KG1 (cell line): Measurements from ENCODE around the gene MED23.
A peak's percentile ranks its signal among the peaks of the same experiment; 100 is the strongest.

Experiments used
- DNase-seq: peaks from one replicate; lab custom pipeline; 2025; lab: John Stamatoyannopoulos, UW

The MED23 gene

DNA sequence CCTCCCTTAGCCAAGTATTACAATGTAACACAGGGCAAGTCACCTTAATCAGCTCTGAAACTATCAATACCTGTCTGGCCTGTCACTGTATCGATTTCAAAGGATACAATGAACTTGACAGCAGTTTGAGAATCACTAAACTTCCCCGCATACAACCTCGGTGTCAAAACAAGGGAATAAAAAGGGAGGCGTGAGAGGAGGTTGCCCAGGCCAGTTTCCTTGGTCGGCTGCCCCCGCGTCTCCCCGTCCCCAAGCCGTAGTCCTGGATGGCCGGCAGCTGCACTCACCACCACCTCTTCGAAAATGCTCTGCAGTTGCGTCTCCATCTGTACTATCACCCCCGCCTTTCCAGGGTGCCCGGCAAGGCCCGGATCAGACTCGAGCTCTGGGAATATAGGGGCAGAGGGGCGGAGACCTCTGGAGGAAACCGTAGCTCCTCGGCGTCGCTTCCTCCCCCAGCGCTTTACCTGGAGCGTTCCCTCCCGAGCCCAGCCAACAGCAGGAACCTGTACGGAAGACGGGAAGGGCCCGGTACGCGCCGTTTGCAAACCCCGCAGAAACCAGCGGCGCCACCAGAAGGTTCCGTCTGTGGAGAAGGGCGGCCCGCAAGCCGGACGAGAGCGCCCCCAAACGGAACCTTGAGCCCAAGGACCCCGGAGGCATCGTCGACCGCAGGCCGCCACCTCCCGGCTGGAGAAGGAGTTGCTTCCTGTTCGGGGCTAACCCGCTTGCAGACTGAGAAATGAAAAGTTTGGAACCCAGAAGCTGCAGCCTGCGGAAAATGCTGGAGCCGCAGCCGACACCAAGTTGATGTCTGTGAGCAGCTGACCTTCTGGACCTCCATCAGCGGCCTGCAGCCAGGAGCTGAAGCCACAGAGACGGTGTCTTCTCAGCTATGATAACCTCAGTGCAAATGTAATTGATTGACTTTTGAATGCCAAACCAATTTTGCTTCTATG lies at the start of gene MED23:
Gene MED23 (minus strand): TSS at position 519 of the 959 bp plus-strand sequence. CDS start 193 bp downstream, at position 326.
- peak; percentile 86 for DNase-seq

GRCh38 chr6:131673184-131673583 lies 45.1 kb upstream of the MED23 start:
- DNase-seq = no peak

DNA sequence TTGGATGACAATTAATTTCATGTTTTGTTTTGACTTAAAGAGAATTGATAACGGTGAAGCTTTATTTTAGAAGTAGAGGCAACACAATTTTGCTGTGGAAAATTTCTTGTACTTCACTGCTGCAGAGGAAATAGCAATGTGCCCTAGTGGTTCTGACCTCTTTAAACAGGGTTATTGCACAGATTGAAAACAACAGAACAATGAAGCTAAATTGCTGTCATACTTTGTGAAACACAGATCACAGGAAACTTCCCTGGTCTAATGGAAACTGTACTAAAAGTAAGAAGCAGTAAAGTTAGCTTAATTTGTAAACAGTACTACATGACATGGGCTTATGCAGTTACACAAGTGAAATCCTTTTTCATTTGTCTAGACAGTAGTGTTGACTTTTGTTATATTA lies 41.8 kb upstream of the MED23 start:
- no peak for DNase-seq

- no peak for DNase-seq
Measured at GRCh38 chr6:131663578-131664165, 35.6 kb upstream of the MED23 start.

- no peak for DNase-seq
Measured at GRCh38 chr6:131660195-131660594, 32.2 kb upstream of the MED23 start.

DNA sequence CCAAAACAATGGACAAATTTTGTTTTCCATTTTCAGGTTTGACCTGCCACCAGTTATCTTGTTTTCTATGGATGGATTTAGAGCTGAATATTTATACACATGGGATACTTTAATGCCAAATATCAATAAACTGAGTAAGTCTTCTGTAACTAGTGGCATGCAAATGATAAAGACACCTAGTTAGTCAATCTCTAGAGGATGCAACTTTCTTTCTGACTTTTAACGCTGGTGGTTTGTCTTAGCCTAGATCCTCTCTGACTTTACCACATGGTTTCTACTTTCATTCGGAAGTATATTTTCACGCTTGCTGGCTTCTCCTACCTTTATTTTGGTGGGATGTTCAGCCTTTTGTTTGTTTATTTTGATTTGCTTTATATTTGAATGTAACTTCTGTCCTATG lies 30.2 kb upstream of the MED23 start:
- DNase-seq = no peak

DNA sequence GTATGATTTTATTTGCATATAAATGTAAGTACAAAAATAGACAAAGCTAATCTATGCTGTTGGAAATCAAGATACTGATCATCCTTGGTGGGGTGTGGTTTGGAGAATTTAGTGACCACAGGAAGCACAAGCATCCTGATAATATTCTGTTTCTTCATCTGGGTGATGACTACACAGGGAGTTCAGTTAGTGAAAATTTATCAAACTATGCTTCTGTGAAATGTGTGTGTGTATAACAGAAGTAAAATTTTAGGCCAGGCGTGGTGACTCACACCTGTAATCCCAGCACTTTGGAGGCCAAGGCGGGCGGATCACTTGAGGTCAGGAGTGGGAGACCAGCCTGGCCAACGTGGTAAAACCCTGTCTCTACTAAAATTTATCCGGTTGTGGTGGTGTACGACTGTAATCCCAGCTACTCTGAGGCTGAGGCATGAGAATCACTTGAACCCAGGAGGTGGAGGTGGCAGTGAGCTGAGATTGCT lies 29.6 kb upstream of the MED23 start:
- DNase-seq = no peak

- DNase-seq = no peak
Measured at GRCh38 chr6:131657222-131657621, 29.2 kb upstream of the MED23 start.

DNA sequence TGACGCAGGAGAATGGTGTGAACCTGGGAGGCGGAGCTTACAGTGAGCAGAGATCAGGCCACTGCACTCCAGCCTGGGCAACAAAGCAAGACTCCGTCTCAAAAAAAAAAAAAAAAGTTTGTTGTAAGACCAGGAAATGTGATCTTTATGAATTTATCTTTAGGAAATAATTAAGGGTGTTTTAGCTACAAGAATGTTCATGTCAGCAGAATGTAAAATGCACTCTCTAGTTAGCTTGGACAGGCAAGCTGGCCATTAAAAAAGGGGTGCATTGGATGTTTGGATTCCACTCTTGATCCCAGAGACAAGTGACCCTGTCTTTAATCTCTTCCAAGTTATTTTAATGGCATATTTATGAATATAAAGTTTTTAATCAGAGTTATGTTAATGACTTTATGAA lies 28.6 kb upstream of the MED23 start:
- no peak for DNase-seq

- DNase-seq = no peak
Measured at GRCh38 chr6:131655951-131656350, 27.9 kb upstream of the MED23 start.

GRCh38 chr6:131655387-131655786 lies 27.3 kb upstream of the MED23 start:
- DNase-seq = no peak

- no peak for DNase-seq
Measured at GRCh38 chr6:131654326-131654725, 26.3 kb upstream of the MED23 start.

DNA sequence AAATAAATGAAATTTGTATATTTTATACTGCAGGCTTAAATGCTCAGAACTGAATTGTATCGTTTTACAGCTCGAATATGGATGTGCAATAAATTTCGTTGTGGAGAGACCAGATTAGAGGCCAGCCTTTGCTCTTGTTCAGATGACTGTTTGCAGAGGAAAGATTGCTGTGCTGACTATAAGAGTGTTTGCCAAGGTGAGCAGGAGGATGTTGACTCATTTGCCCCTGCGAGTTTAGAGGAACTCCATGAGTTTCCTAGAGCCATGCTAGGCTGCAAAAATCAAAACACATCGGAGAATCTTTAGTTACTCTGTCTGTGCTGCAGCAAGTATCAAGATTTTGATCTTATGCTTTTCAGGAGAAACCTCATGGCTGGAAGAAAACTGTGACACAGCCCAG lies 24.4 kb upstream of the MED23 start:
- DNase-seq = no peak

DNA sequence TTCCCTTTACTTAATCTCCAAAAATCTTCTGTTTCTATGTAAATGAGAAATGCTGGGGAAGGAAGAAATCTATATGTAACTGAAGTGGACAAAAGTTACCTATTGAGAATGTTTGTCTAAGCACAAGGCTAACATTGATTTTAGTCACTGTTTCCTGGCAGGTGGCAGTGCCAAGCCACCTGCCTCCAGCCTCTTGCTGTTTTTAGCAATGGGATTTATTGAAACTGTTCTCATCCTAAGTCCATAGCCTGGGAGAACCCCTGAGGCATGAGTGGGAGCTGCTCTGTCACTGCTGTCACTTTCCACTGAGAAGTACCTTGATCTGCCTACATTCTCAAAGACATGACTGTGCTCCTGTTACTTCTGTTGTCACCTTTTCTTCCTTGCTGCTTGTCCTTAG lies 23.7 kb upstream of the MED23 start:
- no peak for DNase-seq

DNA sequence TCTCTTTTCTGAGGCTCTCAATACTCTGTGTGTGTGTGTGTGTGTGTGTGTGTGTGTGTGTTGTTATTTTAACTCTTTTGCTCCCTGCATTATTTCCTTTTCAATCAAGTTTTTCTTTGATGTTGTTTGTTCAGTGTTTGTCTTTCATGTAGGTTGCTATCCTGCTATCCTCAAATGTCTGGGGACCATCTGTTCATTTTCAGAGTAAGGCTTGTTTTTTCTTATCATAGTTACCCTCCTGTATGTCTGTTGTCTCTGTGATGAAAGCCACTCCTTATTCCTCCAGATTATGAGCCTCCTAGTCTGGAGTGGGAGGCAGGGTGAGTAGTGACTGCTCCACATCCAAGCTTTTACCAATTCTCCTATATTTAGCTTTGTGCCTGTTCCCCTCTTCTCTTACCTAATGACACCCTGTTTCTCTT lies 18.2 kb upstream of the MED23 start:
- DNase-seq = no peak

- DNase-seq = no peak
Measured at GRCh38 chr6:131645846-131646245, 17.8 kb upstream of the MED23 start.

DNA sequence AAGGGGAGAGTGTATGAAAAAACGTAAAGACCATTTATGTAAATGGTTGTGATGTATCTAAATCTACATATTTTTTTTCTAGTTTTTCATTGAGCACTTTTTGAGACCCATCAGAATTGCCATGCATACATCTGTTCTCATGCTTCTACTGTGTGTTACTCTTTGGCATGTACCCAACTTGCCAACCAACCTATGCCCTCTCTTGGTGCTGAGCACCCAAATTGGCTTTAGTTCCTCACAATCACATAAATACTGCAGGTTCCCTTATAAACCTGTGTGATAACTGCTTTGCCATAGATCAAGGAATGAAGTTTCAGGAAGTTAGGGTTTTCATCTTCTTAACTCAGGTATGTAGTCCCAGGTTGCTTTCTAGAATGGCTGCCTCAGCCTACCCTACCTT lies 16.9 kb upstream of the MED23 start:
- no peak for DNase-seq

DNA sequence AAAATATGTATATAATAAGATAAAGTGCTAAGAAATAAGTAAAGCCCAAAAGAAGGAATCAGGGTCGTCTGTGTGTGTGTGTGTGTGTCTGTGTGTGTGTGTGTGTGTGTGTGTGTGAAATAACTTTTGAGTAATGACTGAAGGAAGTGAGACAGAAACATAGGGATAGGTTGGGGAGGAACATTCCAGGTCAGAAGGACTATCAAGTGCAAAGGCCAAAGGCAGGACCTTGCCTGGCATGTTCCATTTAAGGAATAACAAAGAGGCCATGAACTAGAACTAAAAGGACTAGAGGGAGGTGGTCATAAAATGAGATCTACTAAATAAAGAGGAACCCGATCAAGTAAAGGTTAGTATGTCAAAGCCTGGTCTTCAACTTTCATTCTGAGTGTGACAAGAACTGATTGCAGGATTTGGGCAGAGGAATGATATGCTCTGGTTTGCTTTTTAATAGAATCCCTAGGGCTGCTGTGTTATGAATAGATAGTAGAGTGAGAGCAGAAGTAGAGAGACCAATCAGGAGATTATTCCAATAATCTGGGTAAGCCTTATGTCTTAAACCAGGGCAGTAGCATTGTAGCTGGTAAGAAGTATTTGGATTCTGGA lies 15.9 kb upstream of the MED23 start:
- DNase-seq = no peak

GRCh38 chr6:131642987-131643611 lies 15.1 kb upstream of the MED23 start:
- no peak for DNase-seq

GRCh38 chr6:131642565-131642964 lies 14.5 kb upstream of the MED23 start:
- no peak for DNase-seq

GRCh38 chr6:131641554-131641953 lies 13.5 kb upstream of the MED23 start:
- no peak for DNase-seq

- DNase-seq = no peak
Measured at GRCh38 chr6:131640576-131640975, 12.5 kb upstream of the MED23 start.
